Measurements from ENCODE around the gene FBXL2.

FBXL2 gene

GRCh38 chr3:33433843-33434242 lies 156.6 kb downstream of the FBXL2 start:
- peaks cover 15 to 25% (median 19%) of the 10 kb centered on the region in 4 experiments for H3K4me1 ChIP-seq (ENCODE audit: control extremely low read depth in 1 of 4, control insufficient read depth in 4 of 4, insufficient read depth in 4 of 4, low read length in 3 of 4)
- no CpG with 5 or more reads among the region's 2 CpGs for WGBS (ENCODE audit: insufficient coverage)
- POLR2A ChIA-PET = no interaction called here
- DNase-seq = no peak
- H3K4me3 ChIP-seq (ENCODE audit: control insufficient read depth in 1 of 7, extremely low read depth in 1 of 7, insufficient read depth in 4 of 7, low read depth in 2 of 7, low read length in 6 of 7) = no peak overlapping the region
- no peaks in the 10 kb centered on the region for H3K27me3 ChIP-seq (replicated peaks in 2 of 5; ENCODE audit: control insufficient read depth in 4 of 5, insufficient read depth in 5 of 5, low read length in 4 of 5)
- H3K36me3 ChIP-seq (ENCODE audit: control insufficient read depth in 4 of 4, insufficient read depth in 4 of 4, low read length in 3 of 4) = no peaks in the 10 kb centered on the region
- no peaks in the 10 kb centered on the region for H3K9me3 ChIP-seq (ENCODE audit: control extremely low read depth in 1 of 5, control insufficient read depth in 4 of 5, insufficient read depth in 2 of 5, low read depth in 1 of 5, low read length in 4 of 5)
- no peak overlapping the region for H3K27ac ChIP-seq (ENCODE audit: insufficient read depth in 1 of 2, low read depth in 1 of 2, low read length in 2 of 2, poor library complexity in 1 of 2, severe bottlenecking in 2 of 2)
- CTCF ChIA-PET = interaction anchor here (0.6 to 1.2 kb wide), 2 partner anchors 14 to 103 kb away, joined by 3 to 4 read pairs; no protein-coding TSS in a partner anchor

Data from common myeloid progenitor, CD34-positive (primary cell).